NB4 (cell line): ENCODE measurements around the gene CGREF1.

ENCODE experiments used
- CTCF ChIP-seq: IDR thresholded peaks from one replicate; pipeline ENCODE4 v1.5.1; 2012; ENCODE audit warnings: low read depth, low read length
- MAX ChIP-seq: IDR thresholded peaks from 2 replicates; pipeline ENCODE4 v1.6.1; 2011; ENCODE audit warnings: low read depth, low read length

DNA sequence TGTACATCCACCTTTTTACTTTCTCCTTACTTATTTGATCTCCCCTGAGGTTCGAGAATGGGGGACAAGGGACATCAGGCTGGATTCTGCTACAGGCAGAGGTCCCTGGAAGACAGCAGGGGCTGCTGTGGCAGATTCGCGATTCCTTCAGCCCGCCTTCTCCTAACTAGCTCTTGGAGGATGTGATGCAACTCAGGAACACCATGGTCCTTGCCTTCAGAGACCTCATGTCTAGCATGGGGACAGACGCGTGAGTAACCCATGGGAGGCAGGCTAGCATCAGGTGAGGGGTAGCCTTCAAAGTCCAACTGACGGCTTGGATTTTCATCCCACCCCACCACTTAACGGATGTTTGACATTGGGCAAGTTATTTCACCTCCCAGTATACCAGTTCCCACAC lies 29.0 kb upstream of the CGREF1 start:
- TF ChIP-seq CTCF (no peak), MAX (no peak)
